ENCODE data around the gene GPX4. TPM values are rescaled to one million over a fixed set of nuclear protein-coding genes. Genes with fewer than 3 reads are reported as not detected.

Gene GPX4
- total and polyA plus RNA-seq, 9 of the 15 experiments (the other 6 are each of a cell fraction or from before 2014, with no cell fraction given), result 61.4 to 661 (median 349) TPM

DNA sequence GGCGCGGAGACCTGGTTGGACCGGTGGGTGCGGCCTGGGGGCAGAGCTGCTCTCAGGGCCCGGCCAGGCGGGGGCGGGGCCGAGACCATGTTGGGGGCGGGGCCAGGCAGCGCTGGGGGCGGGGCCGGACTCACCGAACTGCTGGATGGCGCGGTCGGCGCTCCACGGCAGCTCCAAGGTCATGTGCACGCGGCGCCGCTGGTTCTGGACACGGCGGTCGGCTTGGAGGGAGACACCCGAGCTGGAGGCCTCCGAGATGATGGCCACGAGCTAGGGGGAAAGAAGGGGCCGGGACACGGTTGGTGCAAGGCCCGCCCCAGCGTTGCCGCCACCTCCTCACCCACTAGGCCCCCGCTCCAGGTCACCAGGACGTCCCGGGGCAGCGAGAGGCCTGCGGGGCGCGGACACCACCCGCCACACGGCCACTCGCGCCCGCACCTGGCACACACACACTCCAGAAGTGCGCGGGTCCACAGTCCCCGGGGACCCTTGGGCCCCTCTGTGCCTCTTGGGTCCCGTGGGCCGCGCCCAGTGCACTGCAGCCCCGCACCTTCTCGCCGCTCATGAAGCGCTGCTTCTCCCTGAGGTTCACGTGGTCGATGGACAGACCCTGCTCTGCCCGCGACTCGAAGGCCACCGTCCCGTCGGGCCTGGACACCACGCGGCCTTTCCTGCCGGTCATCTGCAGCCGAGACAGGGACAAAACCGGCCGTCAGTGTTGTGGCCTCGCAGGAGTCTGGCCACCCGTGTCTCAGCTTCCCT lies 8.7 kb downstream of the GPX4 start (continued):
- TF ChIP-seq EP400 (IDR thresholded peaks at IDR 0.05), result peak; percentile 20; the same call in 1 of the 2 replicates
- TF ChIP-seq, protein P1, sequence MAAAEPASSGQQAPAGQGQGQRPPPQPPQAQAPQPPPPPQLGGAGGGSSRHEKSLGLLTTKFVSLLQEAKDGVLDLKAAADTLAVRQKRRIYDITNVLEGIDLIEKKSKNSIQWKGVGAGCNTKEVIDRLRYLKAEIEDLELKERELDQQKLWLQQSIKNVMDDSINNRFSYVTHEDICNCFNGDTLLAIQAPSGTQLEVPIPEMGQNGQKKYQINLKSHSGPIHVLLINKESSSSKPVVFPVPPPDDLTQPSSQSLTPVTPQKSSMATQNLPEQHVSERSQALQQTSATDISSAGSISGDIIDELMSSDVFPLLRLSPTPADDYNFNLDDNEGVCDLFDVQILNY (CRISPR knock-in tag; IDR thresholded peaks at IDR 0.05), result no peak
- no peak for TF ChIP-seq SETDB1 (IDR thresholded peaks at IDR 0.05; ENCODE audit: low read length)
- TF ChIP-seq GABPB1 (CRISPR knock-in tag; IDR thresholded peaks at IDR 0.05), result peak; percentile 31; the same call in 1 of the 2 replicates
- TF ChIP-seq ZKSCAN1 (IDR thresholded peaks at IDR 0.05; ENCODE audit: low read depth, low read length), result no peak
- TF ChIP-seq, protein P2, sequence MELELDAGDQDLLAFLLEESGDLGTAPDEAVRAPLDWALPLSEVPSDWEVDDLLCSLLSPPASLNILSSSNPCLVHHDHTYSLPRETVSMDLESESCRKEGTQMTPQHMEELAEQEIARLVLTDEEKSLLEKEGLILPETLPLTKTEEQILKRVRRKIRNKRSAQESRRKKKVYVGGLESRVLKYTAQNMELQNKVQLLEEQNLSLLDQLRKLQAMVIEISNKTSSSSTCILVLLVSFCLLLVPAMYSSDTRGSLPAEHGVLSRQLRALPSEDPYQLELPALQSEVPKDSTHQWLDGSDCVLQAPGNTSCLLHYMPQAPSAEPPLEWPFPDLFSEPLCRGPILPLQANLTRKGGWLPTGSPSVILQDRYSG (tag; conservative IDR thresholded peaks at IDR 0.05; ENCODE audit: low read depth), result 0 out of 2 replicates have a peak, but pooled peaks have one; percentile 53
- no peak for TF ChIP-seq RNF219 (CRISPR knock-in tag; IDR thresholded peaks at IDR 0.05)
- TF ChIP-seq SPI1 (IDR thresholded peaks at IDR 0.05; ENCODE audit: borderline replicate concordance, low read depth, low read length), result no peak
- peak in 1 of 2 experiments; percentile 50; a peak in 1 of 4 replicates for TF ChIP-seq MAZ (CRISPR knock-in tag; conservative IDR thresholded peaks at IDR 0.05 in 1 of 2, IDR thresholded peaks at IDR 0.05 in 1 of 2)
- TF ChIP-seq, protein P3, sequence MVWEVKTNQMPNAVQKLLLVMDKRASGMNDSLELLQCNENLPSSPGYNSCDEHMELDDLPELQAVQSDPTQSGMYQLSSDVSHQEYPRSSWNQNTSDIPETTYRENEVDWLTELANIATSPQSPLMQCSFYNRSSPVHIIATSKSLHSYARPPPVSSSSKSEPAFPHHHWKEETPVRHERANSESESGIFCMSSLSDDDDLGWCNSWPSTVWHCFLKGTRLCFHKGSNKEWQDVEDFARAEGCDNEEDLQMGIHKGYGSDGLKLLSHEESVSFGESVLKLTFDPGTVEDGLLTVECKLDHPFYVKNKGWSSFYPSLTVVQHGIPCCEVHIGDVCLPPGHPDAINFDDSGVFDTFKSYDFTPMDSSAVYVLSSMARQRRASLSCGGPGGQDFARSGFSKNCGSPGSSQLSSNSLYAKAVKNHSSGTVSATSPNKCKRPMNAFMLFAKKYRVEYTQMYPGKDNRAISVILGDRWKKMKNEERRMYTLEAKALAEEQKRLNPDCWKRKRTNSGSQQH (CRISPR knock-in tag; IDR thresholded peaks at IDR 0.05), result no peak
- TF ChIP-seq ZFPM2 (CRISPR knock-in tag; IDR thresholded peaks at IDR 0.05), result no peak
- no peak for TF ChIP-seq ZNF551 (CRISPR knock-in tag; IDR thresholded peaks at IDR 0.05)
- no peak for TF ChIP-seq ZNF75A (CRISPR knock-in tag; IDR thresholded peaks at IDR 0.05)
- no peak for TF ChIP-seq ZNF609 (CRISPR knock-in tag; IDR thresholded peaks at IDR 0.05; ENCODE audit: borderline replicate concordance)
- TF ChIP-seq LARP7 (IDR thresholded peaks at IDR 0.05), result no peak
